Stimulated activated CD4-positive, alpha-beta T cell treated with anti-CD3 and anti-CD28 coated beads, Interleukin-1b, Interleukin-23, amount 100 ng/mL, for 1 hour (primary cell): ENCODE data around the gene GUCY1B1.
A peak's percentile ranks its signal among the peaks of the same experiment; 100 is the strongest.

ENCODE experiments used
- DNase-seq, 2 donors: peaks; one replicate each; pipeline ENCODE4 v3.0.0-alpha.2; 2020; ENCODE audit warnings: low read depth in 2 of 2

GUCY1B1 gene

DNA sequence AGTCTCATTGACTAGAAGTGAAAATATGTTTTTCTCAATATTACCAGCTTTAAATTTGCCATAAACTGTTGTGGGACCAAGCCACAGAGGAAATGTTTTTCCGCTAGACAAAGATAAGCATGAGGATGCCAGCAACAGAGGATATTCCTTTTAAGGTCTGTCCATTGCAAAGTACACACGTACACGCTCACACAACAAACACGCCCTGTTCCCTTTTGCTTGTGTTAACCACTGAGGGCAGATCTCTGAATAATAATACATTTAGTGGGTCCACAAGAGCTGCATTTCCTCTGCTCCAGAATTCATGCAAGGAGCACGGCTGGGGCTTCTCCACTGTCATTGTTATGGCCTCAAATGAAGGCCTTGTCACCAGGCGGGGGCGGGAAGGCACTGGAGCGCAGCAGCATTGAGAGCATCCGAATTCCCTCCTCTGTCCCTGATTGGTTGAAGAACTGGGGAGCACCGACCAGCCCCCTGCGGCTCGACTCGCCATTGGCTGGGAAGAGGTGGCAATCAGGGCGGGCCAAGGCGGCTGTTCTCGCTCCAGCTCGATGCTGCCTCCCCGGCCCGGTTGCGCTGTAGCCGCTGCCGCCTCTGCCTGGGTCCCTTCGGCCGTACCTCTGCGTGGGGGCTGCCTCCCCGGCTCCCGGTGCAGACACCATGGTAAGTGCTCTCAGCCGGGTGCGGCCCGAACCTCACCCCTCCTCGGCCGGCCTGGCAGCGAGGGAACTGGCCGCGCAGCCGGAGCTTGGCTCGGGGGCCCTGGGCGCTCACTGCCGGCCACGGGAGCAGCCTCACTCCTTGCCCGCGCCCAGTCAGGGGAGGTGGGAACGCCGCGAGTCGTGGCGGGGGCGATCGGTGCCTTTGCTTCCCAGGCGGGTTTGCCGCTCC lies at the start of gene GUCY1B1:
GUCY1B1 (plus strand) TSS at position 541 of the 891 bp plus-strand sequence; CDS start at position 661, 120 bp downstream.
- DNase-seq = peak in 1 of 2 donors; percentile 34

GRCh38 chr4:155709918-155710317 lies 48.9 kb upstream of the GUCY1B1 start:
- no peak for DNase-seq

DNA sequence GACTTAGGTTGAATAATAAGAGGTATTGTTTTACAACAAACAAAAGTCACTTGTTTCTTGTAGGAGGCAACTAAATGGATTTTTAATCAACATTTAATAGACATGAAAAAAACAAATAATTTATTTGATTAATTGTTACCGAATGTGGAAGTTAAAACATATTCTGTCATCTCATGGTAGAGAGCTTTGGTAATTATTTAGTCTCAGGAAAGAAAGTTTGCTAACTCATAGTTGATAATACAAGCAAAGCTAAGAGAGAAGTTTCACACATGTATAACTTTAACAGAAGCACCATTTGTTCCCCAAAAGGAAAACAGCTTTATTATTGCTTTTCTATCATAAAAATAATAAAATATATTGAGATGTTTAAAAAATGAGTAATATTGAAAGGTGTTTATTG lies 47.3 kb upstream of the GUCY1B1 start:
- DNase-seq = no peak

DNA sequence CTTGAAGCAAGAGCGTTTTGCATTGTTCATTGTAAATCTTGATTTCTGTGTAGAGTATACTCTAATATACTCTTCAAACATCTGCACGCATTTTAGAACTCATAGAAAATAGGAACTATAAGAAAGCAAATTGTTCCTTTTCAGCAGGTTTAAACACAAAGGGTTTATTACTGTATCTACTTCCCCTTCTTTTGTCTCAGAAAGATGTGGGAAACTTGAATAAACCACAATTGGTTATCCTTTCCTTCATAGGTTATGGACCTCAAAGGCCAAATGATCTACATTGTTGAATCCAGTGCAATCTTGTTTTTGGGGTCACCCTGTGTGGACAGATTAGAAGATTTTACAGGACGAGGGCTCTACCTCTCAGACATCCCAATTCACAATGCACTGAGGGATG lies 46.0 kb upstream of the GUCY1B1 start:
- DNase-seq = no peak

GRCh38 chr4:155713911-155714310 lies 44.9 kb upstream of the GUCY1B1 start:
- DNase-seq = no peak

- no peak for DNase-seq
Observed at GRCh38 chr4:155722336-155722735, 36.5 kb upstream of the GUCY1B1 start.

DNA sequence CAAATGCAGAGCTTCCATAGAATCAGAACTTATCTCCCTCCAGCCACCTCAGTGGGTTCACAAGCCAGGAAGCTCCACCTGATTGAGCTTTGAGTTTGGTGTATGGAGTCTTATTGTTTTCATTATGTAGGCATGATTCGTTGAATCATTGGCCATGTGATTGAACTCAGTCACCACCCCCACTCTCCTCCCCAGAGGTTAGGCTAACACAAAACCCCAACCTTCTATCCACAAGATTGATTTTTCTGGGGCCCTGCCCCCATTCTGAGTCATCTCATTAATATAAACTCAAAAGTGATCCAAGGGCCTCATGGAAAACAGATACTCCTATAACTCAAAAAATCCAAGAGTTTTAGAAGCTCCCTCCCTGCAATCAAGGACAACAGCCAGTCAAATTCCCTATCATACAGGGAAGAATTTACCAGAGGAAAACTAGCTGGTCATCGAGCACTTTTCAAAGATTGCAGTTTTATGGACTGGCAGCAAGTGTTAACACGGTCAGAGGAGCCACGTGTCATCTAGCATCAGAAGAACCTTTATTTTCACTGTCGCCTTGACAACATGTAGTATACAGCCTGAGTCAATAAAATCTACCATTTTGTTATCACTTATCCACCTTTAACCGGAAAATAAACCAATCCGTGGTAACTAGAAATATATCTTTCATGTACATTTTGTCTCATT lies 35.9 kb upstream of the GUCY1B1 start:
- no peak for DNase-seq

DNA sequence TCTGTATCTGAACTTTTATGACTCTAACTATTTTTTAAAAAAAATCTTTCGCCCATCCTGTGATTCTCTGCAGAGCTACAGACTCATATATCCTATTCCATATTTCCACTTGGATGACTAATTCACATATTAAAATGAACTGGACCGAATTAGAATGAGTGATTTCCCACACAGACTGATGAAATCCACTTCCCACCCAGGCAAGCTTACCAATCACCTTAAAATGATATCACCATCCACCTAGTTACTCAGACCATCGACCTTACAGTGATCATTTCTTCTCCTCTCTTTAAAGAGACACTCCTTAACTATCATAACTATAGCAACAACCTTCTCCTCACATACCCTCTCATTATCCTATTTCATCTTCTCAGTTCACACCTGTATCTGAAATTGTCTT lies 34.1 kb upstream of the GUCY1B1 start:
- DNase-seq = no peak

GRCh38 chr4:155734065-155734464 lies 24.8 kb upstream of the GUCY1B1 start:
- no peak for DNase-seq

DNA sequence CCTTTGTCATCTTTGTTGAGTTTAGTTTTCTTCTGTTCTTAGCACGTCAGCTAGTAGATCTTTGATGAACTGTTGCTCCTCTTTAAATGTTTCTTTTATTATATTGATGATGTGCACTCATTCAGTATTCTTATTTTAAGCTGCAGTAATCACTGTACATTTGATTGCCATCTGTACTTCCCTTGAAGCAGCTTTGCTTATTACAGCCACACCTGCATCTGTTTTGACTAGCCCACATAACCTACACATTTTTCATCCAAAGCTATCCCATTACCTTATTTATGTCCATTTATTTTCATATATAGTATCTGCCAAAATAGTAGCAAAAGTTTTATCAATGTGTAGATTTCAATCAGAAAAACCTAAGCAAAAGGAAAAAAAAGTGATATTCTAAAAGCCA lies 23.9 kb upstream of the GUCY1B1 start:
- no peak for DNase-seq

- DNase-seq = no peak
Observed at GRCh38 chr4:155735496-155735895, 23.3 kb upstream of the GUCY1B1 start.

DNA sequence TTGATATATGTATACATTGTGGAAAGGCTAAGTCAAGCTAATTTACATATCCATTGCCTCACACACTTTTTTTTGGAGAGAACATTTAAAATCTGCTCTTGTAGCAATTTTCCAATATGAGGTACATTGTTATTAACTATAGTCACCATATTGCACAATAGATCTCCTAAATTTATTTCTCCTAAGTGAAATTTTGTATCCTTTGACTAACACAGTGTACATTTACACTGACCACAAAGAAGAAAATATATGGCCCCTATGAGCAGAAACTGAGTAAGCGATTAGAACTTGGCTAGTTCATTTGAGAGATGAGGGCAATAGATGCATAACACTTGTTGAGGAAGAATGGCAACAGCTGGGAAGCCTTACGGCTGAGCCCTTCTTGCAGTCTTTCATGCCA lies 20.3 kb upstream of the GUCY1B1 start:
- DNase-seq = no peak

DNA sequence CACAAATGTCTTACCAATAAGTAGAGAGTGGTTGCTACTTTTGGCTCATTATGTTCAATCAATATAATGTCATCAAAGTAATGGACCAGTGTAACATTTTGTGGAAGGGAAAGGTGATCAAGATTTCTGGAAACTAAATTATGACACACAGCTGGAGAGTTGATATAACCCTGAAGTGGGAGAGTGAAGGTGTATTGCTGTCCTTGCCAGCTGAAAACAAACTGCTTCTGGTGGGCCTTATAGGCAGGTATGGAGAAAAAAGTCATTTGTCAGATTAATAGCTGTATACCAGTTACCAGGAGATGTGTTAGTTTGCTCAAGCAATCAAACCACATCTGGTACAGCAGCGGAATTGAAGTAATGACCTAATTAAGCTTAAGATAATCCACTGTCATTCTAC lies 17.3 kb upstream of the GUCY1B1 start:
- DNase-seq = no peak

GRCh38 chr4:155742310-155743015 lies 16.4 kb upstream of the GUCY1B1 start:
- no peak for DNase-seq

- no peak for DNase-seq
Observed at GRCh38 chr4:155745984-155746383, 12.8 kb upstream of the GUCY1B1 start.

- no peak for DNase-seq
Observed at GRCh38 chr4:155748039-155748438, 10.8 kb upstream of the GUCY1B1 start.

- DNase-seq = no peak
Observed at GRCh38 chr4:155749041-155749440, 9.8 kb upstream of the GUCY1B1 start.

DNA sequence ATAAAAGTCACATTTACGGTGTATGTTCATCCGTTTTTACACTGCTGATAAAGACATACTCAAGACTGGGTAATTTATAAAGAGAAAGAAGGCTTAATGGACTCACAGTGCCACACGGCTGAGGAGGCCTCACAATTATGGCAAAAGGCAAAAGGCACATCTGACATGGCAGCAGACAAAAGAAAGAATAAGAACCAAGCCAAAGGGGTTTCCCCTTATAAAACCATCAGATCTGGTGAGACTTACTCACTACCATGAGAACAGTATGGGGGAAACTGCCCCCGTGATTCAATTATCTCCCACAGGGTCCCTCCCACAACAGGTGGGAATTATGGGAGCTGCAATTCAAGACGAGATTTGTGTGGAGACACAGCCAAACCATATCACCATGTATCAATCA lies 7.3 kb upstream of the GUCY1B1 start:
- no peak for DNase-seq

GRCh38 chr4:155757745-155758265 lies 1.0 kb upstream of the GUCY1B1 start:
- no peak for DNase-seq

DNA sequence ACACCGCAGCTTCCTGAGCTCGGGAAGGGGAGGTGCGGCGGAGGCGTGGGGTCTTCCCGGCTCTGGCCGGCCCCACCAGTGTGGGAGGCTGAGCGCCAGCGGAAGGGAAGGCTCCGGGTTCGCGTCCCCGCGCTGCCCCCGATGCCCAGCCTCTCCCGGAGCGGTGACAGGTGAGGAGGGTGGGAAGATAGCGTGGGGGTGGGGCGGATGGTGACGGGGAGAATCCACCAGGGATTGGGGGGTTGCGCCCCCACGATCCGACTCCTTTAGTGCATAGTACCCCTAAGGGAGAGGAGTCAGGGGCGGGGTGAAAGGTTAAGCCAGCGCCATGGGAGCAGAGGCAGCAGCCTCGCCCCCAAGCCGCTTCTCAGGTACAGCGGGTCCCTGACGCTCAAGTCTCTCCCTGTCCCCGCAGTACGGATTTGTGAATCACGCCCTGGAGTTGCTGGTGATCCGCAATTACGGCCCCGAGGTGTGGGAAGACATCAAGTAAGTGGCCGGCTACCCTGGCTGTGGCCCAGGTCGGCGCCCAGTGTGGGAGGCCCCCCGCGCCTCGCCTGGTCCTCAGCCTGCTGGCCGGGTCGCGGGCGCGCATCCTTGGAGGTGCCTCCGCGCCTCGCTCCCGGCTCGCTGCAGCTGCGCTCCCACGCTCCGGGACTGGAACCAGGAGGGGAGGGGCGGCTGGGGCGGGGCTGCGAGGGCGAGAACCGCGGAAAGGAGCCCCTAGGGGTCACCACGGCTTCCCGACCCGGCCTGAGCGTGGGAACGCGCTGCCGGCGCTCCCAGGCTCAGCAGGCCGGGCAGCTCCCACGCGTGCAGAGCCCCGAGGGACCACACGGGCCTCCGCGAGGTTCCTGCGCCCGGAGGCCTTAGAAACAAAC lies 791 bp downstream of the GUCY1B1 start:
- no peak for DNase-seq

- no peak for DNase-seq
Observed at GRCh38 chr4:155761047-155761446, 2.2 kb downstream of the GUCY1B1 start.
